Stimulated activated memory B cell treated with anti-CD40 and anti-IgM and Interleukin-4, amounts not matched to agents 10 μg/mL and 1 μg/mL and 100 μg/mL, for 72 hours (primary cell): ENCODE measurements around the gene USF1.
"Not testable (repeated sequence)": the region's sequence is repeated elsewhere in the genome, so short reads cannot be mapped to it uniquely, and the experiment has no call there.

Source experiments
- ATAC-seq: fragments of 150-1000 bp; cut with Tn5 transposase; 2 replicates; pipeline ENCODE4 v1.10.0; 2021
- H3K27ac Mint-ChIP-seq: one replicate; pipeline ENCODE4 v1.8.0; 2022; ENCODE audit warnings: mild to moderate bottlenecking, mixed read lengths
- H3K27me3 Mint-ChIP-seq: one replicate; pipeline ENCODE4 v1.8.0; 2022; ENCODE audit warnings: mixed read lengths
- H3K36me3 Mint-ChIP-seq: one replicate; pipeline ENCODE4 v1.8.0; 2022; ENCODE audit warnings: mixed read lengths
- H3K4me1 Mint-ChIP-seq: one replicate; pipeline ENCODE4 v1.8.0; 2022; ENCODE audit warnings: mixed read lengths
- H3K4me3 Mint-ChIP-seq: one replicate; pipeline ENCODE4 v1.8.0; 2022; ENCODE audit warnings: mild to moderate bottlenecking, moderate library complexity, mixed read lengths
- H3K9me3 Mint-ChIP-seq: one replicate; pipeline ENCODE4 v1.8.0; 2022; ENCODE audit warnings: mixed read lengths

Gene USF1

GRCh38 chr1:161020509-161021164 is 25.1 kb downstream of the USF1 start, which contains the start of gene F11R:
F11R (minus strand) TSS chr1:161021152; CDS start chr1:161021073, 79 bp downstream.
- Mint-ChIP-seq H3K27me3 (no peaks in the 10 kb centered on the region), H3K36me3 (no peaks in the 10 kb centered on the region), H3K4me3 (peak within 1 kb of the TSS; percentile 87), H3K4me1 (peaks cover 45% of the 10 kb centered on the region), H3K9me3 (no peaks in the 10 kb centered on the region), H3K27ac (peak within 1 kb of the TSS; percentile 88)
- peak; percentile 60 for ATAC-seq

GRCh38 chr1:161019751-161020495 is 25.9 kb downstream of the USF1 start:
- no peak for ATAC-seq
- Mint-ChIP-seq H3K27ac (peak overlapping the region; percentile 88), H3K4me1 (peaks cover 45% of the 10 kb centered on the region), H3K9me3 (no peaks in the 10 kb centered on the region), H3K27me3 (no peaks in the 10 kb centered on the region), H3K4me3 (peak overlapping the region; percentile 87), H3K36me3 (no peaks in the 10 kb centered on the region)

GRCh38 chr1:161019111-161019660 is 26.6 kb downstream of the USF1 start:
- peak overlapping the region; percentile 11 for H3K4me3 Mint-ChIP-seq
- H3K36me3 Mint-ChIP-seq, H3K27me3 Mint-ChIP-seq, H3K27ac Mint-ChIP-seq, ATAC-seq, H3K9me3 Mint-ChIP-seq: not testable (repeated sequence)
- H3K4me1 Mint-ChIP-seq: peaks cover 45% of the 10 kb centered on the region

GRCh38 chr1:161018631-161018930 is 27.2 kb downstream of the USF1 start:
- no peak overlapping the region for H3K4me3 Mint-ChIP-seq
- peaks cover 51% of the 10 kb centered on the region for H3K4me1 Mint-ChIP-seq
- H3K27ac Mint-ChIP-seq: no peak overlapping the region
- no peak for ATAC-seq
- no peaks in the 10 kb centered on the region for H3K9me3 Mint-ChIP-seq
- H3K27me3 Mint-ChIP-seq: no peaks in the 10 kb centered on the region
- H3K36me3 Mint-ChIP-seq: no peaks in the 10 kb centered on the region

- peak overlapping the region; percentile 35 for H3K27ac Mint-ChIP-seq
- ATAC-seq: no peak
- no peaks in the 10 kb centered on the region for H3K9me3 Mint-ChIP-seq
- H3K27me3 Mint-ChIP-seq: no peaks in the 10 kb centered on the region
- no peaks in the 10 kb centered on the region for H3K36me3 Mint-ChIP-seq
- peaks cover 57% of the 10 kb centered on the region for H3K4me1 Mint-ChIP-seq
- no peak overlapping the region for H3K4me3 Mint-ChIP-seq
Observed at GRCh38 chr1:161017756-161018630, 27.8 kb downstream of the USF1 start.

- H3K27ac Mint-ChIP-seq, ATAC-seq, H3K9me3 Mint-ChIP-seq, H3K27me3 Mint-ChIP-seq, H3K4me3 Mint-ChIP-seq, H3K36me3 Mint-ChIP-seq: not testable (repeated sequence)
- peaks cover 58% of the 10 kb centered on the region for H3K4me1 Mint-ChIP-seq
Observed at GRCh38 chr1:161017181-161017580, 28.6 kb downstream of the USF1 start.

- H3K36me3 Mint-ChIP-seq, H3K4me3 Mint-ChIP-seq, ATAC-seq, H3K27me3 Mint-ChIP-seq, H3K9me3 Mint-ChIP-seq: not testable (repeated sequence)
- Mint-ChIP-seq H3K4me1 (peaks cover 61% of the 10 kb centered on the region), H3K27ac (peak overlapping the region; percentile 40)
Observed at GRCh38 chr1:161016683-161017082, 29.1 kb downstream of the USF1 start.

GRCh38 chr1:161013488-161014230 is 32.1 kb downstream of the USF1 start:
- no peaks in the 10 kb centered on the region for H3K36me3 Mint-ChIP-seq
- H3K9me3 Mint-ChIP-seq: no peaks in the 10 kb centered on the region
- peak overlapping the region; percentile 97 for H3K27ac Mint-ChIP-seq
- no peaks in the 10 kb centered on the region for H3K27me3 Mint-ChIP-seq
- H3K4me1 Mint-ChIP-seq: peaks cover 35% of the 10 kb centered on the region
- H3K4me3 Mint-ChIP-seq: peak overlapping the region; percentile 81
- peak; percentile 95 for ATAC-seq

GRCh38 chr1:161013131-161013487 is 32.7 kb downstream of the USF1 start:
- Mint-ChIP-seq H3K4me3 (peak overlapping the region; percentile 81), H3K27me3 (no peaks in the 10 kb centered on the region), H3K9me3 (no peaks in the 10 kb centered on the region), H3K4me1 (peaks cover 32% of the 10 kb centered on the region), H3K36me3 (no peaks in the 10 kb centered on the region), H3K27ac (peak overlapping the region; percentile 97)
- ATAC-seq: no peak

GRCh38 chr1:161012420-161012819 is 33.4 kb downstream of the USF1 start:
- no peak for ATAC-seq
- Mint-ChIP-seq H3K36me3 (no peaks in the 10 kb centered on the region), H3K27me3 (no peaks in the 10 kb centered on the region), H3K4me1 (peaks cover 25% of the 10 kb centered on the region), H3K4me3 (no peak overlapping the region), H3K27ac (peak overlapping the region; percentile 59), H3K9me3 (no peaks in the 10 kb centered on the region)

- no peaks in the 10 kb centered on the region for H3K27me3 Mint-ChIP-seq
- H3K9me3 Mint-ChIP-seq: no peaks in the 10 kb centered on the region
- H3K27ac Mint-ChIP-seq: no peak overlapping the region
- no peak for ATAC-seq
- no peak overlapping the region for H3K4me3 Mint-ChIP-seq
- no peaks in the 10 kb centered on the region for H3K36me3 Mint-ChIP-seq
- peaks cover 19% of the 10 kb centered on the region for H3K4me1 Mint-ChIP-seq
Observed at GRCh38 chr1:161009602-161010211, 36.1 kb downstream of the USF1 start.

- Mint-ChIP-seq H3K4me1 (peaks cover 16% of the 10 kb centered on the region), H3K9me3 (no peaks in the 10 kb centered on the region), H3K36me3 (no peaks in the 10 kb centered on the region), H3K27me3 (no peaks in the 10 kb centered on the region), H3K4me3 (no peak overlapping the region), H3K27ac (no peak overlapping the region)
- no peak for ATAC-seq
Observed at GRCh38 chr1:161008869-161009510, 36.8 kb downstream of the USF1 start.

GRCh38 chr1:161007369-161007768 is 38.4 kb downstream of the USF1 start:
- Mint-ChIP-seq H3K27me3 (no peaks in the 10 kb centered on the region), H3K9me3 (no peaks in the 10 kb centered on the region), H3K36me3 (no peaks in the 10 kb centered on the region), H3K27ac (no peak overlapping the region), H3K4me1 (peaks cover 5% of the 10 kb centered on the region), H3K4me3 (no peak overlapping the region)
- ATAC-seq: no peak

GRCh38 chr1:161006563-161006962 is 39.2 kb downstream of the USF1 start:
- H3K36me3 Mint-ChIP-seq: no peaks in the 10 kb centered on the region
- ATAC-seq: no peak
- no peak overlapping the region for H3K4me3 Mint-ChIP-seq
- H3K27me3 Mint-ChIP-seq: no peaks in the 10 kb centered on the region
- H3K27ac Mint-ChIP-seq: no peak overlapping the region
- H3K9me3 Mint-ChIP-seq: no peaks in the 10 kb centered on the region
- peaks cover 3% of the 10 kb centered on the region for H3K4me1 Mint-ChIP-seq
